ENCODE data around the gene MTMR11. TPM values are rescaled to one million over a fixed set of nuclear protein-coding genes. Genes with fewer than 3 reads are reported as not detected.

MTMR11 gene
- total and polyA plus RNA-seq, 2 experiments from 2014 or later: 2.4 to 3.6 TPM

- Mint-ChIP-seq H3K27ac (no peak overlapping the region), H3K4me1 (peaks cover 13% of the 10 kb centered on the region; the same call in 2 of the 3 replicates), H3K27me3 (ENCODE audit: insufficient read depth, low read depth, poor library complexity) (peaks cover 16% of the 10 kb centered on the region), H3K4me3 (no peak overlapping the region), H3K36me3 (ENCODE audit: low read depth) (no peaks in the 10 kb centered on the region), H3K9me3 (no peaks in the 10 kb centered on the region)
- Histone ChIP-seq H3K27ac (ENCODE audit: low read depth) (no peak overlapping the region), H3K9me2 (ENCODE audit: insufficient read depth) (peaks cover 4% of the 10 kb centered on the region; the same call in 1 of the 2 replicates), H3F3A (replicated peaks; ENCODE audit: low read depth) (peaks cover 4% of the 10 kb centered on the region; the same call in 1 of the 2 replicates), H2AFZ (no peak overlapping the region), H3K79me2 (replicated peaks; ENCODE audit: insufficient read depth) (no peaks in the 10 kb centered on the region), H3K4me1 (ENCODE audit: insufficient read depth) (peaks cover 4% of the 10 kb centered on the region; the same call in 1 of the 2 replicates), H3K4me2 (no peak overlapping the region), H3K36me3 (ENCODE audit: insufficient read depth) (no peaks in the 10 kb centered on the region), H3K27me3 (ENCODE audit: insufficient read depth) (no peaks in the 10 kb centered on the region), H3K4me3 (no peak overlapping the region), H4K20me1 (replicated peaks; ENCODE audit: insufficient read depth) (no peaks in the 10 kb centered on the region)
- TF ChIP-seq ZNF331 (CRISPR knock-in tag; IDR thresholded peaks at IDR 0.05; ENCODE audit: low read depth) (no peak), STAT1 (IDR thresholded peaks at IDR 0.05; ENCODE audit: unreplicated experiment) (no peak), ZNF114 (CRISPR knock-in tag; IDR thresholded peaks at IDR 0.05) (no peak), POLR2AphosphoS5 (IDR thresholded peaks at IDR 0.05; ENCODE audit: low read depth) (no peak), EZH2 (IDR thresholded peaks at IDR 0.05; ENCODE audit: low read depth, unreplicated experiment) (no peak), NANOG (IDR thresholded peaks at IDR 0.05; ENCODE audit: borderline replicate concordance) (no peak), REST (IDR thresholded peaks at IDR 0.05; ENCODE audit: unreplicated experiment) (no peak), EZH2phosphoT487 (IDR thresholded peaks at IDR 0.05; ENCODE audit: unreplicated experiment) (no peak), ETS1 (IDR thresholded peaks at IDR 0.05) (no peak), JUNB (IDR thresholded peaks at IDR 0.05; ENCODE audit: unreplicated experiment) (no peak), CTCF (conservative IDR thresholded peaks at IDR 0.05; ENCODE audit: low read depth in 2 of 2) (no peak), ZNF462 (CRISPR knock-in tag; IDR thresholded peaks at IDR 0.05) (no peak), CREB1 (CRISPR knock-in tag; IDR thresholded peaks at IDR 0.05; ENCODE audit: low read depth) (no peak)
- DNase-seq (ENCODE audit: low spot score): no peak
- ATAC-seq: no peak
These were observed 40.1 kb downstream of the MTMR11 start for GRCh38 chr1:149896575-149896974.

Measured in GM23338 (cell line).